HG03469 (cell line): ENCODE measurements around the gene ZNF697.
"Not testable (repeated sequence)": the region's sequence is repeated elsewhere in the genome, so short reads cannot be mapped to it uniquely, and the experiment has no call there.

Experiments used
- ATAC-seq: cut with Tn5 transposase; IDR thresholded peaks from one replicate; pipeline ENCODE4 v1.9.1; 2021; ENCODE audit warnings: mild to moderate bottlenecking, moderate library complexity, moderate number of reproducible peaks; ENCODE audit not compliant: unreplicated experiment

Gene ZNF697

GRCh38 chr1:119603695-119604094 lies 44.4 kb downstream of the ZNF697 start:
- no peak for ATAC-seq

GRCh38 chr1:119603241-119603640 lies 44.8 kb downstream of the ZNF697 start:
- not testable (repeated sequence) for ATAC-seq

GRCh38 chr1:119602789-119603188 lies 45.3 kb downstream of the ZNF697 start:
- ATAC-seq: not testable (repeated sequence)

- no peak for ATAC-seq
Measured at GRCh38 chr1:119602169-119602568, 45.9 kb downstream of the ZNF697 start.

GRCh38 chr1:119600976-119601375 lies 47.1 kb downstream of the ZNF697 start:
- ATAC-seq: no peak

- ATAC-seq: no peak
Measured at GRCh38 chr1:119600561-119600960, 47.5 kb downstream of the ZNF697 start.

GRCh38 chr1:119595606-119596005 lies 52.5 kb downstream of the ZNF697 start:
- ATAC-seq: no peak

GRCh38 chr1:119595168-119595567 lies 52.9 kb downstream of the ZNF697 start:
- no peak for ATAC-seq

GRCh38 chr1:119594376-119594775 lies 53.7 kb downstream of the ZNF697 start:
- ATAC-seq: no peak

GRCh38 chr1:119593805-119594204 lies 54.3 kb downstream of the ZNF697 start:
- no peak for ATAC-seq

GRCh38 chr1:119590393-119590792 lies 57.7 kb downstream of the ZNF697 start:
- ATAC-seq: no peak

- ATAC-seq: no peak
Measured at GRCh38 chr1:119588621-119589020, 59.4 kb downstream of the ZNF697 start.

GRCh38 chr1:119587341-119587740 lies 60.7 kb downstream of the ZNF697 start:
- ATAC-seq: no peak

GRCh38 chr1:119585801-119586200 lies 62.3 kb downstream of the ZNF697 start:
- not testable (repeated sequence) for ATAC-seq

- ATAC-seq: no peak
Measured at GRCh38 chr1:119582801-119583200, 65.3 kb downstream of the ZNF697 start.

- ATAC-seq: not testable (repeated sequence)
Measured at GRCh38 chr1:119581076-119581475, 67.0 kb downstream of the ZNF697 start.

- ATAC-seq: no peak
Measured at GRCh38 chr1:119573886-119574285, 74.2 kb downstream of the ZNF697 start.

- not testable (repeated sequence) for ATAC-seq
Measured at GRCh38 chr1:119569930-119570622, 78.0 kb downstream of the ZNF697 start.
